ENCODE data around the gene CBLL1. TPM values are rescaled to one million over a fixed set of nuclear protein-coding genes. Genes with fewer than 3 reads are reported as not detected.

The CBLL1 gene
- total and polyA plus RNA-seq, 2 donors from 2014 or later = 5.6 to 22.4 TPM

DNA sequence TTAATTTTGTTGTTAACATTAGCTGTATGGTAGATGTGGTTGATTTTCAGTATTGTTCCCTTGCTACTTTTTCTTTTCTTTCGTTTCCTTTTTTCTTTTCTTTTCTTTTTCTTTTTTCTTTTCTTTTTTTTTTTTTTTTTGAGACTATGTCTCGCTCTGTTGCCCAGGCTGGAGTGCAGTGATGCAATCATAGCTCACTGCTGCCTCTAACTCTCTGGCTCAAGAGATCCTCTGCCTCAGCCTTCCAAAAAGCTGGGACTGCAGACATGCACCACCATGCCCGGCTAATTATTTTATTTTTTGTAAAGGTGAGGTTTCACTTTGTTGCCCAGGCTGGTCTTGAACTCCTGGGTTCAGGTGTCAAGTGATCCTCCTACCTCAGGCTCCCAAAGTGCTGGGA, 44.7 kb downstream of the CBLL1 start:
- no peak for FAIRE-seq
- Histone ChIP-seq H3K9me3 (ENCODE audit: control insufficient read depth in 2 of 3, insufficient read depth in 1 of 3, low read length in 3 of 3) (no peaks in the 10 kb centered on the region), H3K27ac (ENCODE audit: low read depth in 2 of 2, low read length in 2 of 2) (no peak overlapping the region), H3K36me3 (ENCODE audit: control insufficient read depth in 2 of 3, insufficient read depth in 3 of 3, low read length in 3 of 3) (no peaks in the 10 kb centered on the region), H3K9ac (ENCODE audit: low read length in 3 of 3) (no peak overlapping the region), H3K4me3 (ENCODE audit: low read length in 3 of 3) (no peak overlapping the region), H3K4me1 (ENCODE audit: control insufficient read depth in 2 of 3, insufficient read depth in 2 of 3, low read depth in 1 of 3, low read length in 3 of 3) (no peaks in the 10 kb centered on the region), H3K27me3 (ENCODE audit: control insufficient read depth, insufficient read depth, low read length) (no peaks in the 10 kb centered on the region)
- DNase-seq = no peak
- intact Hi-C loops (cut with DNase I) = no loop called here
- TF ChIP-seq, protein P1, sequence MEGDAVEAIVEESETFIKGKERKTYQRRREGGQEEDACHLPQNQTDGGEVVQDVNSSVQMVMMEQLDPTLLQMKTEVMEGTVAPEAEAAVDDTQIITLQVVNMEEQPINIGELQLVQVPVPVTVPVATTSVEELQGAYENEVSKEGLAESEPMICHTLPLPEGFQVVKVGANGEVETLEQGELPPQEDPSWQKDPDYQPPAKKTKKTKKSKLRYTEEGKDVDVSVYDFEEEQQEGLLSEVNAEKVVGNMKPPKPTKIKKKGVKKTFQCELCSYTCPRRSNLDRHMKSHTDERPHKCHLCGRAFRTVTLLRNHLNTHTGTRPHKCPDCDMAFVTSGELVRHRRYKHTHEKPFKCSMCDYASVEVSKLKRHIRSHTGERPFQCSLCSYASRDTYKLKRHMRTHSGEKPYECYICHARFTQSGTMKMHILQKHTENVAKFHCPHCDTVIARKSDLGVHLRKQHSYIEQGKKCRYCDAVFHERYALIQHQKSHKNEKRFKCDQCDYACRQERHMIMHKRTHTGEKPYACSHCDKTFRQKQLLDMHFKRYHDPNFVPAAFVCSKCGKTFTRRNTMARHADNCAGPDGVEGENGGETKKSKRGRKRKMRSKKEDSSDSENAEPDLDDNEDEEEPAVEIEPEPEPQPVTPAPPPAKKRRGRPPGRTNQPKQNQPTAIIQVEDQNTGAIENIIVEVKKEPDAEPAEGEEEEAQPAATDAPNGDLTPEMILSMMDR (IDR thresholded peaks at IDR 0.05; ENCODE audit: borderline replicate concordance, extremely low read depth, insufficient read depth) = no peak

GRCh38 chr7:107789647-107790046, 45.7 kb downstream of the CBLL1 start:
- FAIRE-seq (no peak), DNase-seq (no peak)
- Histone ChIP-seq H3K4me3 (ENCODE audit: low read length in 3 of 3) (no peak overlapping the region), H3K9me3 (ENCODE audit: control insufficient read depth in 2 of 3, insufficient read depth in 1 of 3, low read length in 3 of 3) (no peaks in the 10 kb centered on the region), H3K27ac (ENCODE audit: low read depth in 2 of 2, low read length in 2 of 2) (no peak overlapping the region), H3K9ac (ENCODE audit: low read length in 3 of 3) (no peak overlapping the region), H3K4me1 (ENCODE audit: control insufficient read depth in 2 of 3, insufficient read depth in 2 of 3, low read depth in 1 of 3, low read length in 3 of 3) (no peaks in the 10 kb centered on the region), H3K27me3 (ENCODE audit: control insufficient read depth, insufficient read depth, low read length) (no peaks in the 10 kb centered on the region), H3K36me3 (ENCODE audit: control insufficient read depth in 2 of 3, insufficient read depth in 3 of 3, low read length in 3 of 3) (no peaks in the 10 kb centered on the region)
- intact Hi-C loops (cut with DNase I) = no loop called here
- TF ChIP-seq, protein P1 (IDR thresholded peaks at IDR 0.05; ENCODE audit: borderline replicate concordance, extremely low read depth, insufficient read depth) = no peak

- H3K27me3 ChIP-seq (ENCODE audit: control insufficient read depth, insufficient read depth, low read length) = no peaks in the 10 kb centered on the region
- FAIRE-seq = no peak
- intact Hi-C loops (cut with DNase I) = no loop called here
These were observed 48.4 kb downstream of the CBLL1 start for GRCh38 chr7:107792364-107792763.

More at GRCh38 chr7:107792364-107792763, 48.4 kb downstream of the CBLL1 start:
- Histone ChIP-seq H3K9me3 (ENCODE audit: control insufficient read depth in 2 of 3, insufficient read depth in 1 of 3, low read length in 3 of 3) (no peaks in the 10 kb centered on the region), H3K4me3 (ENCODE audit: low read length in 3 of 3) (no peak overlapping the region), H3K4me1 (ENCODE audit: control insufficient read depth in 2 of 3, insufficient read depth in 2 of 3, low read depth in 1 of 3, low read length in 3 of 3) (no peaks in the 10 kb centered on the region), H3K36me3 (ENCODE audit: control insufficient read depth in 2 of 3, insufficient read depth in 3 of 3, low read length in 3 of 3) (no peaks in the 10 kb centered on the region), H3K27ac (ENCODE audit: low read depth in 2 of 2, low read length in 2 of 2) (no peak overlapping the region), H3K9ac (ENCODE audit: low read length in 3 of 3) (no peak overlapping the region)
- TF ChIP-seq, protein P1 (IDR thresholded peaks at IDR 0.05; ENCODE audit: borderline replicate concordance, extremely low read depth, insufficient read depth) = no peak
- no peak for DNase-seq
